PC-3 (cell line): ENCODE results near the gene ADAM19.

Experiments
- CTCF ChIP-seq: fragments of 300-600 bp; sonication (generic); conservative IDR thresholded peaks from 2 replicates; pipeline ENCODE4 v1.5.1; 2017; ENCODE audit warnings: antibody characterized with exemption, low read depth, mild to moderate bottlenecking, low read length
- EZH2 ChIP-seq: fragments of 300-600 bp; sonication (generic); IDR thresholded peaks from one replicate; pipeline ENCODE4 v1.6.1; 2017; ENCODE audit warnings: antibody characterized with exemption, mild to moderate bottlenecking, low read length; ENCODE audit not compliant: unreplicated experiment

GRCh38 chr5:157445745-157446411 is 129.7 kb downstream of the ADAM19 start:
- no peak for TF ChIP-seq EZH2
- TF ChIP-seq CTCF, result no peak
